ENCODE data around the gene COIL.
"Not testable (repeated sequence)": the region's sequence is repeated elsewhere in the genome, so short reads cannot be mapped to it uniquely, and the experiment has no call there.

Gene COIL

DNA sequence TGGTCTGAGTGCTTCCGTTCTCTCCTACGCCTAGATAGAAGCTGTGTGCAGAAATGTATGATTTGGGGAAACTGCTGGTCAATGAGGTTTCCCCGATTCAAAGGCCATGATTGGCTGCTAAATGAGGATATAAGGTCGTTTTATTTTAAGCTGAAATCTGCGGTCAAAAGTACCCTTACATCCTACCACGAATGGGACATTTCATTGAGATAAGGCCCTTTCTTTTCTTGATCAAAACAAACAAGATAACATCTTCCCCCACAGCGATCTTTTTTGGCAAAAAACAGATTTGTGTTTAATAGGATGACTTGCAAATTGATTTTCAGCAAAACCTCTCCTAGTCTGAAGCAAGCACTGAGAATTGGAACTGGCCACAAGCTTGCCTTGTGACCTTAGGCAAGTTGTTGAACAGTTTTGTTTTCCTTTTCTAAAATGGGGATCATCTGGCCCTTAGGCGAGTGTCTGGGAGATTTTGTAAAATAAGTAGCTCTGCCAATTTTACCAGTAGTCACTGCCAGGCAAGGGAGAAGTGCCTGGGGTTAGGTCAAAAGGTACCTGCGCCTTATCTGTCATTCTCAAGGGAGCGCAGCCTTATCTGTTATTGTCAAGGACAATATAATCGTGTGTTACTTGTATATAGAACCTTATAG lies 17.7 kb upstream of the COIL start:
- no peak for DNase-seq (ENCODE audit: low read depth)

- peak; percentile 45 for DNase-seq (ENCODE audit: low read depth)
These were observed 17.0 kb upstream of the COIL start, which contains the start of gene SCPEP1 for GRCh38 chr17:56977673-56978395. TSS of gene SCPEP1 (plus strand) at chr17:56978131. CDS start at chr17:56978160, 29 bp downstream.

DNA sequence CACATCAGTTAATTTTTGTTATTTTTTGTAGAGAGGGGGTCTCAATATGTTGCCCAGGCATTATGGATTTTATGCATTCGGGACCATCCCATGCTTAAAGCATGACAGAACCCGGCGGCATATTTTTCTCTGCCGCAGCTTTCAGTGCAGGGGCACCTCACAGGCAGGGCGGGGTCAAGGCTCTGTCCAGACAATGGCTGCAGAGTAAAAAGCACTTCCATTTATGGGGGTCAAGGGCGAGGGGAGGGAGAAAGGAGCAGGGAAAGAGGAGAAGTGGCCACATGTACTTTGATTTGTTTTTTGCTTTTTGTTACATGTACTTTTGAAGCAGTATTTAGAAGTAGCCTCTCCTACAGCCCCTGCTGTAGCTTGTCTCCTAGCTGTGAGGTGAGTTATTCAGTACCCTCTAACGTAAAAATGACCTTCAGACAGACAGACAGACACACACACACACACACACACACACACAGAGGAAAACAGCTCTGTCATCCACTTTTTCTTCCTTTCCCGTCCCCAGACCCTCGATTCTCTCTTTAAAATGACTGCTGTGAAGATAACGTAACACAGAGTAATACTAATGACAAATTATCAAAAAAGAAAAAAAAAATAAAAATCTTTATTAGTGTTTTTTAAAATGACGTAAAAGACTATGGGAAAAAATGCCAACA lies 16.2 kb upstream of the COIL start:
- DNase-seq (ENCODE audit: low read depth), result no peak

GRCh38 chr17:56975656-56976055 lies 14.8 kb upstream of the COIL start:
- no peak for DNase-seq (ENCODE audit: low read depth)

DNA sequence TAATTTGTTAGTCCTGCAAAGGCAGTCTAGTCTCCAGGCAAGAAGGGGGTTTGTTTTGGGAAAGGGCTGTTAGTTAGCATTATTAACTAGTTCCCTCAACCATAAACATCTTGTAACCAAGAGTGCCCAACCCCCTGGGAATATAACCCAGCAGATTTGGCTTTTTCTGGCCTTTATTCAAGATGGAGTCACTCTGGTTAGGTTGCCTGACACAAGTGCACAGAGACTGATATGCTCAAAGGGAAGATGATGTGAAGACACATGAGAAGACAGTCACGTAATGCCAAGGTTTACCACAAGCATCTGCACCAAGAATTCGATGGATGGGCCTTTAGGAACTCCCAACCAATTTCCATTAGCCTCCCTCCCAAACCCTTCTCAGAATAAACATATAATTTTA lies 13.2 kb upstream of the COIL start:
- DNase-seq (ENCODE audit: low read depth), result no peak

DNA sequence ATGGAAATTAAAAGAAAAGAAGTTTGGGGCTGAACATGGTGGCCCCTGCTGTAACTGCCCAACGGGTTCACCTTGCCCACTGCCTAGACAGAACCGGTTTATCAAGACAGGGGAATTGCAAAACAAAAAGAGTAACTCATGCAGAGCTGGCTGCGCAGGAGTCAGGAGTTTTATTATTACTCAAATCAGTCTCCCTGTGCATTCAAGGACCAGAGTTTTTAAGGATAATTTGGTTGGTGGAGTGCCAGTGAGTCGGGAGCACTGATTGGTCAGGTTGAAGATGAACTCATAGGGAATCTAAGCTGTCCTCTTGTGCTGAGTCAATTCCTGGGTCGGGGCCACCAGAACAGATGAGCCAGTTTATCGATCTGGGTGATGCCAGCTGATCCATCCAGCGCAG lies 12.7 kb upstream of the COIL start:
- no peak for DNase-seq (ENCODE audit: low read depth)

- DNase-seq (ENCODE audit: low read depth), result no peak
These were observed 11.4 kb upstream of the COIL start for GRCh38 chr17:56972111-56972730.

DNA sequence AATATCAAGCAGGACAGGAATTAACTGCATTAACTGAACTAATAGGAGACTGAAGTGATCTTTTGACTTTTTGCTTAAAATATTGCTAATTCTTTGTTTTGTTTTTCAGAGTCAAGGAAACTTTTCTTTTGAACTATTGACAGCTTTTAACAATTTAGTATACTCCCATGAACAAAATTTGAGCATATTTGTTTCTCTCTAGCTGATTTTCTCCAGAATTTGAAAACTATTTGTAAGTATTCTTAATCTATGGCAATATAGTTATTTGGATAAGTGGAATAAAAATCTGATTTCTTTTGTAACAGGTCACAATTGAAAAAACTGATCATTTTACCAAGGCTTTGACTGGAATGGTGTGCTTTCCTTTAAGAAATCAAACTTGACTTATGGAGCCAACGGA lies 10.1 kb upstream of the COIL start:
- no peak for DNase-seq (ENCODE audit: low read depth)

DNA sequence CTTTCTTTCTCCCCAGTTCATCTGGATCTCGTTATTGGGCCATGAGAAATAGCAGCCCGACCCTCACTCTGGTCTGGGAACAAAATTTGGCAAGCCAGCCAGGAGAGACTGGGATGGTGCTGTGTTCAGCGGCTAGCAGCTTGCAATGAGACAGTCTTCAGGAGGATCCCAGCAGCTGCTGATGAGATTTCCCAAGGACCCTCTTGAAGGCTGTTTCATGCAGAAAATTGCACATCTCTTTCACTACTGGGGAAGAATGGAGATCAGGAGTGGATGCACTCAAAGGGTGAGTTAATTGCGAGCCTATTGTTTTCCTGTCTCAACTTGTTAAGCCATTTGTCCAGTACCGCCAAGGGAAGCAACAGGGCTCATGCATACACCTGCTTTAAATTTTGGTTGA lies 5.5 kb upstream of the COIL start:
- no peak for DNase-seq (ENCODE audit: low read depth)

DNA sequence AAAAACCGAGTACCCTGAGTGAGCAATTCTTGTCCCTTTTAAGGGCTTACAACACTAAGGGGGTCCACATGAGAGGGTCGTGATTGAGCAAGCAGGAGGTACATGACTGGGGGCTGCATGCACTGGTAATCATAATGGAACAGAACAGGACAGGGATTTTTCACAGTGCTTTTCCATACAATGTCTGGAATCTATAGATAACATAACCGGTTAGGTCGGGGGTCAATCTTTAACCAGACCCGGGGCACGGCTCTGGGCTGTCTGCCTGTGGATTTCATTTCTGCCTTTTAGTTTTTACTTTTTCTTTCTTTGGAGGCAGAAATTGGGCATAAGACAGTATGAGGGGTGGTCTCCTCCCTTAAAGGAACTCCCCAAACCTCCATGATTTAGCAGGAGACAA lies 4.8 kb upstream of the COIL start:
- DNase-seq (ENCODE audit: low read depth), result not testable (repeated sequence)

DNA sequence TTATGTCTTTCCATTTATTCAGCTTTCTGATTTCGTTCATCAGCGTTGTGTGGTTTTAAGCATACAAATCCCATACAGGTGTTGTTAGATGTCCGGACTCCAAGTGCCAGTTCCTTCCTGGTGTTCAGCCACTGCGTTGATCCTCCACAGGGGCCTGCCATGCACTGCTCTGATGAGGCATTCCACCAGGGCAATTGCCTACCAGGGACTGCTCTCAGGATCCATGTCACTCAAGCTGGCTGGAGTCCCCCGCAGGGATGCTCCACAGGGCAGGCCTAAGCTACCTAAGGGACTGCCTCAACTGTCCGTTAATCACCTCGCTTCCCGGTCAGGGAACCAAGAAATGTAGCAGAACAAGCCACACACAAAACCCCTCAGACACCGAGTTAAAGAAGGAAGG lies 4.4 kb upstream of the COIL start:
- DNase-seq (ENCODE audit: low read depth), result not testable (repeated sequence)

- no peak for DNase-seq (ENCODE audit: low read depth)
These were observed 3.9 kb downstream of the COIL start for GRCh38 chr17:56956992-56957391.

DNA sequence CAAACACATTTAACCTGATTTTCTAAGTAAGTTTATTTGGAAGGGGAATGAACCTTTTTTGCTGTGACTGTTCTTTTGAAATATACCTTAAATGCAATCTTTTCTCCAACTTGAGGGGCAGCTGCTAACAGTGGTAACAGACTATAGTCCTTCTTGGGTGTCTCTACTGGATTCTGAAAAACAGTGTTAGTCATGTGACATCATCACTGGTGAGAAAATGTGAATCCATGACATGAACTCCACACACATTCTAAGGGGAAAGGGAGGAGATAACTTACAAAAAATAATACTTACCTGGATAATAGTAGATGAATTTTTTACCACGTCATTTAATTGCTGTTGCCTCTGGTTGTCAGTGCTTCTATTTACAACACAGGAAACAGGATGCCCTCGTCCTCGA lies 11.3 kb downstream of the COIL start:
- no peak for DNase-seq (ENCODE audit: low read depth)

GRCh38 chr17:56948491-56948890 lies 12.4 kb downstream of the COIL start:
- DNase-seq (ENCODE audit: low read depth), result no peak

- DNase-seq (ENCODE audit: low read depth), result no peak
These were observed 13.1 kb downstream of the COIL start for GRCh38 chr17:56947741-56948140.

DNA sequence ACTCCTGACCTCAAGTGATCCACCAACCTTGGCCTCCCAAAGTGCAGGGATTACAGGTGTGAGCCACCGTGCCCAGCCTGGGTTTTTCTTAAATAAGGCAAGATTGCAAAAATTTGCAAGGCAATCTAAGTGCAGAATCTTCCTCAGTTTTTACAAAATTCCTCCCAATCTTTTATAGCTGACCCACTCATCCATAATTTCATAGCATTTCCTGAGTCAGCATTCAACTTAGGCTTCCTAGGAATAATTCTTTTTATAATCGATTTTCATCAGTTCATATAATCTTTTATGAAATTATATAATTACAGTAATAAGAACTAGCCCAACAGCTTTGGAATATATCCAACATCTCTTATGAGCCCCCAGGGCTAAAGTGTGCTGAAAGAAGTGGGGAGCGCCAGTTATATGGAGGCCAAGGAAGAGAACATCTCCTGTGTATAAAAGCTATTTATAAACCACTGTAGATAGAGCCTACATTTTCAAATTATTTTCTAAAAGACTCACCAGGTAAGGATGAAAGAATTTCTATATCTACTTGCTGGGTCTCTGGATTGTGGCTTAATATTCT lies 14.8 kb downstream of the COIL start:
- DNase-seq (ENCODE audit: low read depth), result no peak

DNA sequence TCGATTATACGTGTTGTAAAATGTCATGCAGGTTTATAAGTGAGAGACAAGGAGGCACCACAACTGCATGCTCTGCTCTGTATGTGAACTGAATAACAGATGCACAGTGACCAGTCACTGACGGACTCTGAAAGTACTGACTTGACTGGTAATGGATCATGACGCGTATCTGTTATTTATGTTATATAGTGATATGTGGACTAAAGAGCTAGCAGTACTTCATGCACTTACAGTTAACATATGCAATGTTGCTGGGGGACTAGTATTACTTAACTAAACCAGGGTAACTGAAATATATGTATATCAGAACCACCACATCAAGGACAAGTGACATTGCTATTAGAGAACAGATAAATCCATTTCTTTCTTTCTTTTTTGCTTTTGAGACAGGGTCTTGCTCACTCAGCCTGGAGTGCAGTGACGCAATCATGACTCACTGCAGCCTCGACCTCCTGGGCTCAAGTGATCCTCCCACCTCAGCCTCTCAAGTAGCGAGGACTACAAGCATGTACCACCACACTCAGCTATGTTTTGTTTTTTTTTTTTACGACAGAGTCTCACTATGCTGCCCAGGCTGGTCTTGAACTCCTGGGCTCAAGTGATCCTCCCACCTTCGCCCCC lies 17.2 kb downstream of the COIL start:
- DNase-seq (ENCODE audit: low read depth), result no peak

- no peak for DNase-seq (ENCODE audit: low read depth)
These were observed 20.9 kb downstream of the COIL start for GRCh38 chr17:56939869-56940484.

GRCh38 chr17:56938206-56938605 lies 22.6 kb downstream of the COIL start:
- not testable (repeated sequence) for DNase-seq (ENCODE audit: low read depth)

GRCh38 chr17:56937687-56938086 lies 23.2 kb downstream of the COIL start:
- DNase-seq (ENCODE audit: low read depth), result no peak

GRCh38 chr17:56936697-56937322 lies 24.0 kb downstream of the COIL start:
- DNase-seq (ENCODE audit: low read depth), result no peak
